Measurements from ENCODE around the gene CLCN7. TPM values are rescaled to one million over a fixed set of nuclear protein-coding genes. Genes with fewer than 3 reads are reported as not detected.

The CLCN7 gene
- total RNA-seq, 2 donors from 2014 or later, result 51.9 to 108 TPM

DNA sequence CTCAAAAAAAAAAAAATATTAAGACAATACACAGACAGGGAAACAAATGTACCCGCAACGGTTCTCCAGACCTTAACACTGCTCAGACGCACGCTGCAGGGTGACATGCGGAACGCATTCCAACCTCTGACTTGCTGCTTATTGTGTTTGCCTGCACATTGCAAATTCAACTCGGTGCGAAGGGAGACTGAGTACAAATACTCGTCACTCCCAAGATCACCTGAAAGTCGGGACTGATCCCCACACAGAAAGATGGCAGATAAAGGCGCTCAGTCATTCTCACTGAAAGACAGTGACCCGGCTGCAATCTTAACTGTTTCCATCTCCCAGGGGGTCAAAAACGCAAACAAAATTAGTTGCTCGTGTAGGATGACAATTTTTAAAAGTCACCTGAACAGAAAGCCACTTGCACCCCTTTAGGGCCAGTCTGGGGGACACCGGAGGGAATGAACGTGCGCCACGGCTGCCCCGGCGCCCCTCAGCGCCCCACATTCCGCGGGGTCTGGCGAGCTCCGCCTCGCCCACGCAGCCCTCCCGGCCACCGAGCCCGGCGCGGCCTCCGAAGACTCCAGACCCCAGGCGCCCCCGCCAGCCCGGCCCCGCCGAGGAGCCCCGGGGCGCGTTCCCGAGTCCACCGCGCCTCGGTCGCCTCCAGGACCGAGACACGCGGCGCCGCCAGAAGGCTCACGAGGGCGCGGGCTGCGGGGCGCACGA lies 589 bp downstream of the CLCN7 start:
- TF ChIP-seq POLR2A (IDR thresholded peaks at IDR 0.05) (no peak), POLR2AphosphoS5 (IDR thresholded peaks at IDR 0.05) (no peak)
- TF ChIP-seq, protein P1, sequence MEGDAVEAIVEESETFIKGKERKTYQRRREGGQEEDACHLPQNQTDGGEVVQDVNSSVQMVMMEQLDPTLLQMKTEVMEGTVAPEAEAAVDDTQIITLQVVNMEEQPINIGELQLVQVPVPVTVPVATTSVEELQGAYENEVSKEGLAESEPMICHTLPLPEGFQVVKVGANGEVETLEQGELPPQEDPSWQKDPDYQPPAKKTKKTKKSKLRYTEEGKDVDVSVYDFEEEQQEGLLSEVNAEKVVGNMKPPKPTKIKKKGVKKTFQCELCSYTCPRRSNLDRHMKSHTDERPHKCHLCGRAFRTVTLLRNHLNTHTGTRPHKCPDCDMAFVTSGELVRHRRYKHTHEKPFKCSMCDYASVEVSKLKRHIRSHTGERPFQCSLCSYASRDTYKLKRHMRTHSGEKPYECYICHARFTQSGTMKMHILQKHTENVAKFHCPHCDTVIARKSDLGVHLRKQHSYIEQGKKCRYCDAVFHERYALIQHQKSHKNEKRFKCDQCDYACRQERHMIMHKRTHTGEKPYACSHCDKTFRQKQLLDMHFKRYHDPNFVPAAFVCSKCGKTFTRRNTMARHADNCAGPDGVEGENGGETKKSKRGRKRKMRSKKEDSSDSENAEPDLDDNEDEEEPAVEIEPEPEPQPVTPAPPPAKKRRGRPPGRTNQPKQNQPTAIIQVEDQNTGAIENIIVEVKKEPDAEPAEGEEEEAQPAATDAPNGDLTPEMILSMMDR (IDR thresholded peaks at IDR 0.05), result no peak
- H3K4me3 ChIP-seq, result peak overlapping the region; percentile 90 to 99
- H3K27ac ChIP-seq, result peak overlapping the region in 1 of 2 donors; percentile 81
- DNase-seq (ENCODE audit: low spot score), result no peak
- H3K9me3 ChIP-seq, result no peaks in the 10 kb centered on the region
- no peaks in the 10 kb centered on the region for H3K36me3 ChIP-seq
- H3K27me3 ChIP-seq (replicated peaks; ENCODE audit: insufficient read depth), result no peaks in the 10 kb centered on the region
- H3K4me1 ChIP-seq (replicated peaks), result peaks cover 7% of the 10 kb centered on the region
- WGBS, result 10% methylated on average over 39 of the region's 57 CpGs
- intact Hi-C loops (cut with DNase I), result no loop called here

DNA sequence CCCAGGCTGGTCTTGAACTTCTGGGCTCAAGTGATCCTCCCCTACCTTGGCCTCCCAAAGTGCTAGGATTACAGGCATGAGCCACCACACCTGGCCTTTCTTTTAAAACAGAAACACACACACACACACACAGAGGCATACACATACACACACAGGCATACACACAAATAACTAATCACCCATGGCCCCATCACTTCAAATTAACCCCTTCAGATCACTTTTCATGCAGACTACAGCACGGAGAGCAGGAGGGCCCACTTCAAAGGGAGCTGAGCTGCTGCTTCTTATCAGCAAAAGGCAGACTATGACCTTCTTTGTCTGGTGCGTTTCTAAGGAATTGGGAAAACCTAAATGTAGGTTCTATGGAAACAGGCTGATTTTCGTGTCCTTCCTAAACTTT lies 1.9 kb downstream of the CLCN7 start:
- Histone ChIP-seq H3K27me3 (replicated peaks; ENCODE audit: insufficient read depth) (no peaks in the 10 kb centered on the region), H3K4me3 (no peak overlapping the region), H3K9me3 (no peaks in the 10 kb centered on the region), H3K4me1 (replicated peaks) (peaks cover 7% of the 10 kb centered on the region), H3K36me3 (no peaks in the 10 kb centered on the region), H3K27ac (no peak overlapping the region)
- intact Hi-C loops (cut with DNase I), result no loop called here
- no peak for DNase-seq (ENCODE audit: low spot score)
- TF ChIP-seq, protein P1 (IDR thresholded peaks at IDR 0.05), result no peak
- no peak for TF ChIP-seq POLR2AphosphoS5 (IDR thresholded peaks at IDR 0.05)
- TF ChIP-seq POLR2A (IDR thresholded peaks at IDR 0.05), result no peak
- WGBS, result 83% methylated on average over 3 of the region's 3 CpGs

DNA sequence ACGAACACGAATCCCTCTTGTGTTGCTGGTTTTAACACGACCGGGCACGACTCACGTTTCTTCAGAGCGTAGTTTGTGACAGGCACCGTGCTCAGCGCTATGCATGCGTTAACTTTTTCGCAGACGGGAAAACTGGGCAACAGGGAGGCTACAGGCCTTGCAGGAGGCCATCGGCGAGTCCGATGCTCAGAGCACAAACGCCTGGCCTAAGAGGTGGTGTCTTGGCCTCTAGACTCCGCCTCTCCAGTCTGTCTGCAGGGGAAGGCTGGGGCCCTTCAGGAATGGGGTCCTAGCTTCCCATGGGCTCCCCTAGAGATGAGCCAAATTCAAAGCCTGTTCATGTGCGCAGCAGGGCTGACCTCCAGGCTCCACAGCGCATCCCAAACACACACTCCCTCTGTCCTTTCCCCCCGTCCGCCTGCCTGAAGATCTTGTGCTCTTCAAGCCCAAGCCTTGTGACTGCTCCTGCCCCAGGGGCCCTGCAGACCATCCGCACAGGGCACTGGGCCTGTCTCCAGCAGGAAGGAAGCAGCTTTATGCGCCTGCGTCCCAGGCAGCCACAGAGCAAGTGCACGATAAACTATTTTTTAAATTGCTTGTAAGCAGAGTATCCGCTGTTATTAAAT lies 3.1 kb downstream of the CLCN7 start:
- H3K27ac ChIP-seq, result no peak overlapping the region
- WGBS, result 82% methylated on average over 26 of the region's 26 CpGs
- intact Hi-C loops (cut with DNase I), result no loop called here
- TF ChIP-seq, protein P1 (IDR thresholded peaks at IDR 0.05), result no peak
- TF ChIP-seq POLR2A (IDR thresholded peaks at IDR 0.05) (no peak), POLR2AphosphoS5 (IDR thresholded peaks at IDR 0.05) (no peak)
- no peaks in the 10 kb centered on the region for H3K9me3 ChIP-seq
- no peaks in the 10 kb centered on the region for H3K27me3 ChIP-seq (replicated peaks; ENCODE audit: insufficient read depth)
- H3K4me3 ChIP-seq, result no peak overlapping the region
- H3K4me1 ChIP-seq (replicated peaks), result peaks cover 7% of the 10 kb centered on the region
- no peak for DNase-seq (ENCODE audit: low spot score)
- H3K36me3 ChIP-seq, result no peaks in the 10 kb centered on the region

DNA sequence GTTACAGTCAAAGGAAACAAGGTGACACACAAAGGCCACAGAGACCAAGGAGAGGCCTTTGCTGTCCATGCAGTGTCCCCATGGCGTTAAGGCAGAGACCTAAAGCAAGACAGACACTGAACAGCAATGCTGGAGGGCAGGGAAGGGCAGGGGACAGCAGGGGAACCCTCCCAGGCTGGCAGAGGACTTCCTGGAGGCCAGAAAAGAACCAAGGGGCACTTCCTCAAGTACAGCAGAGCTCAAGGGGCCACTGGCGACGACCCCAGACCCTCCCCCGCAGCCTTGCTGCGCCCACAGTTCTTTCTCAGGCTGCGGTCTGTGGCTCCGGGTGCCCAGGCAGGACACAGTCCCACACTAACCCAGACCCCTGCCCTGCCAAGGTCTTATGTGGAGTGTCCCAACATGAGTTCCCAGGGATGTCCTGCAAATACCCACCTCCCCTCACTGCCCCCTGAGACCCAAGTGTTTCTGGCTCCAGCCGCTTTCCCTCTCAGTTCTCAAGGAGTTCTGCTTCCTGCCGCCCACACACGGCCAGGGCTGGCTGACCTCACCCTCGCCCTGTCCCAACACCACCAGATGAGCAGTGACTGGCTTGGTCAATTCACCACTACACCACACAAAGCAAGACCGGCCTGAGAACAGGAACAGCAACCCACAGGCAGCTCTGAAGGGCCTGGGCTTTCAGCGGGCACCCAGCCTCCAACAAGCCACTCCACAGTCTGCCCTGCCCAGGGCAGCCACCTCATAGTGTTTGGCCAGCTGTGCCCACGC lies 4.2 kb downstream of the CLCN7 start:
- H3K27me3 ChIP-seq (replicated peaks; ENCODE audit: insufficient read depth), result no peaks in the 10 kb centered on the region
- no peak for DNase-seq (ENCODE audit: low spot score)
- TF ChIP-seq POLR2AphosphoS5 (IDR thresholded peaks at IDR 0.05), result no peak
- no peak for TF ChIP-seq POLR2A (IDR thresholded peaks at IDR 0.05)
- TF ChIP-seq, protein P1 (IDR thresholded peaks at IDR 0.05), result no peak
- no peaks in the 10 kb centered on the region for H3K9me3 ChIP-seq
- H3K4me3 ChIP-seq, result no peak overlapping the region
- intact Hi-C loops (cut with DNase I), result no loop called here
- 80% methylated on average over 14 of the region's 14 CpGs for WGBS
- no peak overlapping the region for H3K27ac ChIP-seq
- H3K36me3 ChIP-seq, result no peaks in the 10 kb centered on the region
- peaks cover 7% of the 10 kb centered on the region for H3K4me1 ChIP-seq (replicated peaks)

All from prostate gland (tissue), 2 donors.